PC-3 (cell line): ENCODE measurements around the gene E2F3.

Source experiments
- CTCF ChIP-seq: fragments of 300-600 bp; sonication (generic); conservative IDR thresholded peaks from 2 replicates; pipeline ENCODE4 v1.5.1; 2017; ENCODE audit warnings: antibody characterized with exemption, low read depth, mild to moderate bottlenecking, low read length
- EZH2phosphoT487 ChIP-seq: fragments of 300-600 bp; sonication (generic); IDR thresholded peaks from 2 replicates; pipeline ENCODE4 v1.6.1; 2018; ENCODE audit warnings: mild to moderate bottlenecking, antibody characterized with exemption, low read length, borderline replicate concordance

- TF ChIP-seq CTCF (no peak), EZH2phosphoT487 (no peak)
Measured at GRCh38 chr6:20360471-20361119, 41.1 kb upstream of the E2F3 start.
